Hepatocyte (in vitro differentiated cells): ENCODE results near the gene FGFBP3. TPM values are rescaled to one million over a fixed set of nuclear protein-coding genes. Genes with fewer than 3 reads are reported as not detected.

Experiments
- DNase-seq: peaks from one replicate; pipeline ENCODE4 v3.0.0-alpha.2; 2016; ENCODE audit warnings: low spot score
- H2AFZ ChIP-seq: fragments of 200-600 bp; sonication (generic); 2 replicates; pipeline ENCODE4 v1.6.0; 2016; ENCODE audit warnings: antibody characterized with exemption, mild to moderate bottlenecking
- H3K27ac ChIP-seq: fragments of 200-600 bp; sonication (generic); 2 replicates; pipeline ENCODE4 v1.5.1; 2016; ENCODE audit warnings: mild to moderate bottlenecking
- H3K27me3 ChIP-seq: fragments of 200-600 bp; sonication (generic); 2 replicates; pipeline ENCODE4 v1.6.1; 2016
- H3K36me3 ChIP-seq: fragments of 200-600 bp; sonication (generic); replicated peaks from 2 replicates; pipeline ENCODE4 v1.5.1; 2016; ENCODE audit warnings: low read depth; ENCODE audit not compliant: insufficient read depth
- H3K4me1 ChIP-seq: fragments of 200-600 bp; sonication (generic); 2 replicates; pipeline ENCODE4 v1.5.1; 2016; ENCODE audit warnings: mild to moderate bottlenecking, moderate library complexity; ENCODE audit not compliant: insufficient read depth
- H3K4me2 ChIP-seq: fragments of 200-600 bp; sonication (generic); 2 replicates; pipeline ENCODE4 v1.6.0; 2016
- H3K4me3 ChIP-seq: fragments of 200-600 bp; sonication (generic); 2 replicates; pipeline ENCODE4 v1.5.1; 2016; ENCODE audit warnings: mild to moderate bottlenecking
- H3K79me2 ChIP-seq: fragments of 200-600 bp; sonication (generic); 2 replicates; pipeline ENCODE4 v1.6.0; 2017; ENCODE audit warnings: mild to moderate bottlenecking
- H3K9me2 ChIP-seq: fragments of 200-600 bp; sonication (generic); replicated peaks from 2 replicates; pipeline ENCODE4 v1.6.0; 2017; ENCODE audit warnings: mild to moderate bottlenecking; ENCODE audit not compliant: insufficient read depth
- H3K9me3 ChIP-seq: fragments of 200-600 bp; sonication (generic); 2 replicates; pipeline ENCODE4 v1.5.1; 2016; ENCODE audit warnings: low read depth, mild to moderate bottlenecking
- H4K20me1 ChIP-seq: fragments of 200-600 bp; sonication (generic); 2 replicates; pipeline ENCODE4 v1.6.0; 2016; ENCODE audit warnings: mild to moderate bottlenecking; ENCODE audit not compliant: insufficient read depth, poor library complexity, severe bottlenecking
- CTCF ChIP-seq: fragments of 200-600 bp; sonication (generic); IDR thresholded peaks from 2 replicates; pipeline ENCODE4 v1.5.1; 2016; ENCODE audit warnings: antibody characterized with exemption, mild to moderate bottlenecking; ENCODE audit not compliant: poor library complexity
- EZH2 ChIP-seq: fragments of 200-600 bp; sonication (generic); IDR thresholded peaks from 2 replicates; pipeline ENCODE4 v1.6.1; 2016; ENCODE audit warnings: antibody characterized with exemption, mild to moderate bottlenecking, borderline replicate concordance
- EZH2phosphoT487 ChIP-seq: fragments of 200-600 bp; sonication (generic); IDR thresholded peaks from one replicate; pipeline ENCODE4 v1.6.1; 2018; ENCODE audit warnings: antibody characterized with exemption, mild to moderate bottlenecking, low read depth, moderate library complexity; ENCODE audit not compliant: unreplicated experiment, severe bottlenecking
- WGBS: methylation state at CpG from one replicate; pipeline ENCODE4 v1.1.6; 2016; ENCODE audit warnings: low lambda C conversion rate; ENCODE audit errors: missing lambda C conversion rate; 5-methylcytosine and 5-hydroxymethylcytosine counted together
- polyA plus RNA-seq: library from polyadenylated mRNA; unstranded; fragments of >200 nt; fragmentation: Nextera tagmentation; extraction: Ambion mirVana; gene quantifications from 2 replicates; pipeline ENCODE4 v1.2.1, GENCODE V29; 2016
- total RNA-seq: library from RNA; depleted of rRNA; stranded (reverse); fragments of >200 nt; gene quantifications from 2 replicates; pipeline ENCODE4 v1.2.3, GENCODE V29; 2014

FGFBP3 gene
- total and polyA plus RNA-seq, 2 experiments from 2014 or later: 1.5 to 2.6 TPM

DNA sequence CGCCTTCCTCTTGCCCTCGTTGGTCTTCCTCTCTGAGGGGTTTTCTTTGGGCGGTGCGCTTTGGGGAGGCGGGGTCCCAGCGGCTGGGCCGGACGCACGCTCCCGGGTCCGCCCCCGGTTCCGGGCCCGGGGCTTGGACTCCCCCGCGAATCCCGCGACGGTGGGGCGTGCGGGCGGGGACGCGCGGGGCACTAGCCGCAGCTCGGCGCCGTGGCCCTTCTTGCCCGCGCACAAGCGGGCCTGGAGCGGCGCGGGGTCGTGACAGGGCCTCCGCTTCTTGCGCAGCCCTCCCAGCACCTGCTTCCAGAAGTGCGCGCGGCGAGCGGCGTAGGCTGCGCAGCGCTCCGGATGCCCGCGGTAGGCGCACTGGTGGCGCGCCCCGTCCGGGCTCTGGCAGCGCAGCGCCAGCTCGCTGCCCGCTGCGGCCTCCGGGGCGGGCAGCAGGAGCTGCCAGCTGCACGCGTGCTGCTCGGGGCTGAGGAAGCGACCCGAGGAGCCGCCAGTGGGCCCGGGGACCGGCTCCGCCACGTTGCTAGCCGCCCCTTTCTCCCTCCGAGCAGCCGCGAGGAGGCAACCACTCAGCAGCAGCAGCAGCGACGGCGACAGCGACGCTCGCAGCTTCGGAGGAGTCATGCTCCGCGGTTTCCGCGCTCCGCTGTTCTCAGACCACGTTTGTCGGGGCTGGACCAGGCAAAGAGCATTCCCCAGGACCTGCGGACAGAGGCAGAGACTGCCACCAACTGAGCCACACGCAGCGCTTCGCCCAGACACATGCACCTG, 759 bp downstream of the FGFBP3 start:
- H3K36me3 ChIP-seq: no peaks in the 10 kb centered on the region
- H4K20me1 ChIP-seq: no peaks in the 10 kb centered on the region
- no peaks in the 10 kb centered on the region for H3K9me3 ChIP-seq
- peak; percentile 88 for DNase-seq
- no peaks in the 10 kb centered on the region for H3K27me3 ChIP-seq
- H3K9me2 ChIP-seq: no peaks in the 10 kb centered on the region
- H3K4me3 ChIP-seq: peak overlapping the region; percentile 94
- WGBS: 1% methylated on average over 82 of the region's 93 CpGs
- H2AFZ ChIP-seq: peak overlapping the region; percentile 85
- H3K79me2 ChIP-seq: peaks cover 8% of the 10 kb centered on the region
- TF ChIP-seq CTCF (peak; percentile 59), EZH2phosphoT487 (no peak)
- H3K4me2 ChIP-seq: peak overlapping the region; percentile 92
- H3K4me1 ChIP-seq: peaks cover 8% of the 10 kb centered on the region
- H3K27ac ChIP-seq: peak overlapping the region; percentile 22

- DNase-seq: peak; percentile 35
- H2AFZ ChIP-seq: peak overlapping the region; percentile 85
- peak overlapping the region; percentile 22 for H3K27ac ChIP-seq
Measured at GRCh38 chr10:91907914-91908336, 1.4 kb downstream of the FGFBP3 start.

GRCh38 chr10:91907033-91907594, 2.2 kb downstream of the FGFBP3 start:
- peak overlapping the region; percentile 92 for H3K4me2 ChIP-seq
- H3K27me3 ChIP-seq: no peaks in the 10 kb centered on the region

More at GRCh38 chr10:91907914-91908336, 1.4 kb downstream of the FGFBP3 start:
- H3K9me2 ChIP-seq: no peaks in the 10 kb centered on the region
- TF ChIP-seq EZH2: no peak
- no peak for TF ChIP-seq CTCF
- peak overlapping the region; percentile 92 for H3K4me2 ChIP-seq
- no peaks in the 10 kb centered on the region for H3K36me3 ChIP-seq
- H3K79me2 ChIP-seq: peaks cover 8% of the 10 kb centered on the region
- peak overlapping the region; percentile 94 for H3K4me3 ChIP-seq
- H3K4me1 ChIP-seq: peaks cover 8% of the 10 kb centered on the region
- H3K27me3 ChIP-seq: no peaks in the 10 kb centered on the region
- 6% methylated on average over 18 of the region's 18 CpGs for WGBS
- H3K9me3 ChIP-seq: no peaks in the 10 kb centered on the region
- H4K20me1 ChIP-seq: no peaks in the 10 kb centered on the region

More at GRCh38 chr10:91907033-91907594, 2.2 kb downstream of the FGFBP3 start:
- WGBS: 89% methylated on average over 5 of the region's 5 CpGs
- no peaks in the 10 kb centered on the region for H3K9me2 ChIP-seq
- H3K36me3 ChIP-seq: no peaks in the 10 kb centered on the region
- H4K20me1 ChIP-seq: no peaks in the 10 kb centered on the region
- no peak overlapping the region for H2AFZ ChIP-seq
- H3K4me1 ChIP-seq: peaks cover 11% of the 10 kb centered on the region
- no peak for DNase-seq
- H3K9me3 ChIP-seq: no peaks in the 10 kb centered on the region
- no peak overlapping the region for H3K27ac ChIP-seq
- peaks cover 8% of the 10 kb centered on the region for H3K79me2 ChIP-seq
- TF ChIP-seq CTCF (no peak), EZH2 (no peak), EZH2phosphoT487 (no peak)
- H3K4me3 ChIP-seq: no peak overlapping the region
